GM12872 (cell line): Measurements from ENCODE around the gene SRCIN1.

Experiments used
- CTCF ChIP-seq: IDR thresholded peaks from 3 replicates; pipeline ENCODE4 v1.5.1; 2011; ENCODE audit warnings: low read depth, mild to moderate bottlenecking, low read length, moderate library complexity; ENCODE audit not compliant: insufficient read depth

The SRCIN1 gene

GRCh38 chr17:38564869-38565268 lies 40.9 kb downstream of the SRCIN1 start:
- no peak for TF ChIP-seq CTCF

- no peak for TF ChIP-seq CTCF
Observed at GRCh38 chr17:38564254-38564837, 41.4 kb downstream of the SRCIN1 start.

- TF ChIP-seq CTCF: no peak
Observed at GRCh38 chr17:38563362-38564253, 42.1 kb downstream of the SRCIN1 start.

- TF ChIP-seq CTCF: no peak
Observed at GRCh38 chr17:38562903-38563302, 42.8 kb downstream of the SRCIN1 start.

DNA sequence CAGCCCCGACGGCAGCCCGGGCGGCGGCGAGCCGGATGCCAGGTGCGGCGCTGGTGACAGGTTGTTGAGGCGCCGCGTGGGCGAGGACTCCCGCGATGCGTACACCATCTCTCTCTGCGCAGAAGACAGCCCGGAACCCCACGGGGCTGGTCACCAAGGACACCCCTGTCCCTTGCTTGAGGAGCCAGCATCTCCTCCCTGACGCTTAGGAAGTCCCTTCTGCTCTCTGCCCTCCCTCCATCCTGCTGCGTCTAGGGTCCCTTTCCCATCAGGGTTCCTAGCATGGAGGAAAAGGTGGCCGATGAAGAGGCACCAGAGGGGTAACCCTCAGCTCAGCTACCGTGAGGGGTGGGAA lies 43.6 kb downstream of the SRCIN1 start:
- no peak for TF ChIP-seq CTCF

- TF ChIP-seq CTCF: 0 out of 3 replicates have a peak, but pooled peaks have one; percentile 2
Observed at GRCh38 chr17:38561416-38562214, 44.1 kb downstream of the SRCIN1 start.

GRCh38 chr17:38560503-38561318 lies 45.0 kb downstream of the SRCIN1 start:
- no peak for TF ChIP-seq CTCF
